Sigmoid colon (tissue), 4 donors: Measurements from ENCODE around the gene BCL2A1.

Experiments used
- CTCF ChIP-seq, 4 experiments: fragments of 450-650 bp in 3 of 4; fragments of 200-600 bp in 1 of 4; IDR thresholded peaks; one replicate each; pipeline ENCODE4 v1.5.1; 2016 to 2019; ENCODE audit warnings: antibody characterized with exemption in 4 of 4, mild to moderate bottlenecking in 3 of 4, moderate library complexity in 2 of 4
- POLR2A ChIP-seq, 2 donors: fragments of 450-650 bp; IDR thresholded peaks; one replicate each; pipeline ENCODE4 v1.6.1; 2016; ENCODE audit warnings: antibody characterized with exemption in 2 of 2, mild to moderate bottlenecking in 2 of 2, moderate library complexity in 2 of 2
- POLR2AphosphoS5 ChIP-seq, 4 donors: sonication (generic); formaldehyde crosslinking; IDR thresholded peaks; one replicate each; pipeline ENCODE4 v1.6.1; 2017; ENCODE audit warnings: antibody characterized with exemption in 4 of 4

- TF ChIP-seq POLR2A (IDR thresholded peaks at IDR 0.05) (no peak), POLR2AphosphoS5 (IDR thresholded peaks at IDR 0.05) (no peak), CTCF (IDR thresholded peaks at IDR 0.05) (no peak)
Measured at GRCh38 chr15:79922512-79923078, 48.4 kb downstream of the BCL2A1 start.
